ENCODE results near the gene UNC5A.

The UNC5A gene

GRCh38 chr5:176830422-176830994 lies 20.1 kb downstream of the UNC5A start:
- no peak for DNase-seq (ENCODE audit: insufficient read length, low spot score)
- TF ChIP-seq, protein P1, sequence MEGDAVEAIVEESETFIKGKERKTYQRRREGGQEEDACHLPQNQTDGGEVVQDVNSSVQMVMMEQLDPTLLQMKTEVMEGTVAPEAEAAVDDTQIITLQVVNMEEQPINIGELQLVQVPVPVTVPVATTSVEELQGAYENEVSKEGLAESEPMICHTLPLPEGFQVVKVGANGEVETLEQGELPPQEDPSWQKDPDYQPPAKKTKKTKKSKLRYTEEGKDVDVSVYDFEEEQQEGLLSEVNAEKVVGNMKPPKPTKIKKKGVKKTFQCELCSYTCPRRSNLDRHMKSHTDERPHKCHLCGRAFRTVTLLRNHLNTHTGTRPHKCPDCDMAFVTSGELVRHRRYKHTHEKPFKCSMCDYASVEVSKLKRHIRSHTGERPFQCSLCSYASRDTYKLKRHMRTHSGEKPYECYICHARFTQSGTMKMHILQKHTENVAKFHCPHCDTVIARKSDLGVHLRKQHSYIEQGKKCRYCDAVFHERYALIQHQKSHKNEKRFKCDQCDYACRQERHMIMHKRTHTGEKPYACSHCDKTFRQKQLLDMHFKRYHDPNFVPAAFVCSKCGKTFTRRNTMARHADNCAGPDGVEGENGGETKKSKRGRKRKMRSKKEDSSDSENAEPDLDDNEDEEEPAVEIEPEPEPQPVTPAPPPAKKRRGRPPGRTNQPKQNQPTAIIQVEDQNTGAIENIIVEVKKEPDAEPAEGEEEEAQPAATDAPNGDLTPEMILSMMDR (IDR thresholded peaks at IDR 0.05; ENCODE audit: insufficient read depth, missing control alignments), result no peak
- FAIRE-seq, result no peak

GRCh38 chr5:176830995-176831423 lies 20.6 kb downstream of the UNC5A start:
- TF ChIP-seq, protein P1 (IDR thresholded peaks at IDR 0.05; ENCODE audit: insufficient read depth, missing control alignments), result no peak
- DNase-seq (ENCODE audit: insufficient read length, low spot score) (no peak), FAIRE-seq (no peak)

DNA sequence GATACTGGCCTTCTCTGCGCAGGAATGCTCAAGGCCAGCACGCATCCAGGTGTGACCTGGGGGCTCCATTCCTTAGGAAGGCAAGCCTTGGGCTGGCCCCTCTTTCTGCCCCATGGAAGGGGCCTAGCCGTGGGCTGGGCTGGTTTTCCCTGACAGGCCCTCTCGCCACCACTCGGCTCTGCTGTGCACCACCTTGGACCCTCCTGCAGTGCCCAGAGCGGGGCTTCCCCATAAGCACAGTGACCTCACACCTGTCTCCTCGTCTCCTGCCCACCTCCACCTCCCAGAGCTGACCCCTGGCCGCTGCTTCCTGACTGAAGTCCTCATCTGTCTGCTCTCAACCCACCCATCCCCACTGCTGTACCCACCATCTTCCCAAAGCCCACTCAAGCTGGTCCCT lies 21.1 kb downstream of the UNC5A start:
- FAIRE-seq, result no peak
- TF ChIP-seq, protein P1 (IDR thresholded peaks at IDR 0.05; ENCODE audit: insufficient read depth, missing control alignments), result no peak
- no peak for DNase-seq (ENCODE audit: insufficient read length, low spot score)

DNA sequence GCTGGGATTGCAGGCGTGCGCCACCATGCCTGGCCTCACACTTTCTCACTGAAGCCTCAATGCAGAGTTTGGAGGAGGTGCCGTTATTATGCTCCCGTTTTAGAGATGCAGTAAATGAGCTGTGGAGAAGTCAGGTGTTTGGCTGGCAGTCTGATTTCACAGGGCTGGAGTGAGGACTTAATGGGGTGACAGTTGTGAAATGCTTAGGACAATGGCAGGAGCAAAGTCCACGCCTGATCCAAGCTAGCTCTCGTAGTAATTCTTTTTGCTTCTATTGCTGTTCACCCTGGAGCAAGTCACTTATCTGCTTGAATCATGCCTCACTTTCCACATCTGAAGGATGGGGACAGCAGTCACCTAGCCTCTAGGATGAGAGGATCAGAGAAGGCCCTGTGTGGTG lies 21.8 kb downstream of the UNC5A start:
- FAIRE-seq, result no peak
- TF ChIP-seq, protein P1 (IDR thresholded peaks at IDR 0.05; ENCODE audit: insufficient read depth, missing control alignments), result no peak
- no peak for DNase-seq (ENCODE audit: insufficient read length, low spot score)

GRCh38 chr5:176833286-176833685 lies 22.9 kb downstream of the UNC5A start:
- FAIRE-seq (no peak), DNase-seq (ENCODE audit: insufficient read length, low spot score) (no peak)
- TF ChIP-seq, protein P1 (IDR thresholded peaks at IDR 0.05; ENCODE audit: insufficient read depth, missing control alignments), result no peak

DNA sequence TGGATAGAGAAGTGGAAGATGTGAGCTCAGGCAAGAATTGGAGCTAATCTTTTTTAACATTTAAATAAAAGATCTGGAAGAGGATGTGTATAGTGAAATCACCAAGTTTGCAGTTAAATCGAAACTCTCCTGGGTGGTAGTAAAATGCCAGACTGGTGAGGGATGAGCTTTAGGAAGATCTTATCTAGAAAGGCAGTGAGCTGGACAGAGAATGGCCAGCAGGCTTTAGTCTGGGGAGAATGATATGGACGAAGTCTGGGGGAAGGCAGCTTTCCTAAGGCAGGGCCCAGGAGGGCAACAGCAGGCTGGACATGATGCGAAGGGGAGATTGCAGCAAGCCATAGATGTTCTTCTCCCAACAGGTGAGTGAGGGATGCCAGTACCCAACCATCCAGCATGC lies 25.6 kb downstream of the UNC5A start:
- FAIRE-seq (no peak), DNase-seq (ENCODE audit: insufficient read length, low spot score) (no peak)
- TF ChIP-seq, protein P1 (IDR thresholded peaks at IDR 0.05; ENCODE audit: insufficient read depth, missing control alignments), result no peak

GRCh38 chr5:176836811-176837706 lies 26.7 kb downstream of the UNC5A start:
- TF ChIP-seq, protein P1 (IDR thresholded peaks at IDR 0.05; ENCODE audit: insufficient read depth, missing control alignments), result no peak
- no peak for DNase-seq (ENCODE audit: insufficient read length, low spot score)

More at GRCh38 chr5:176836811-176837706, 26.7 kb downstream of the UNC5A start:
- FAIRE-seq, result no peak

Measured in D721Med (cell line).